WTC11 (cell line): ENCODE data around the gene ROBO1. TPM values are rescaled to one million over a fixed set of nuclear protein-coding genes. Genes with fewer than 3 reads are reported as not detected.

Experiments
- ATAC-seq: fragments of 200-7000 bp; cut with Tn5 transposase; 2 replicates; pipeline ENCODE4 v1.10.0; 2021; ENCODE audit warnings: mild to moderate bottlenecking, moderate library complexity
- CTCF ChIA-PET: fragments of 300-600 bp; sonication (Branson Sonifier 250); formaldehyde crosslinking; loops from one replicate; lab custom pipeline; 2021; ENCODE audit warnings: antibody characterized with exemption; lab: Charles Lee
- POLR2A ChIA-PET: fragments of 350-600 bp; sonication (Branson Sonifier 250); formaldehyde crosslinking; loops from one replicate; lab custom pipeline; 2021; ENCODE audit warnings: antibody characterized with exemption; lab: Charles Lee
- DNase-seq: peaks from one replicate; pipeline ENCODE4 v3.0.0; 2021; ENCODE audit warnings: low spot score
- H3K27ac Mint-ChIP-seq: 2 replicates; pipeline ENCODE4 v1.8.0; 2021; ENCODE audit warnings: mixed read lengths
- H3K27me3 Mint-ChIP-seq: 2 replicates; pipeline ENCODE4 v1.8.0; 2021; ENCODE audit warnings: low read depth, mild to moderate bottlenecking, moderate library complexity, mixed read lengths
- H3K36me3 Mint-ChIP-seq: 2 replicates; pipeline ENCODE4 v1.8.0; 2021; ENCODE audit warnings: mixed read lengths
- H3K4me1 Mint-ChIP-seq: 2 replicates; pipeline ENCODE4 v1.8.0; 2022; ENCODE audit warnings: mixed read lengths
- H3K4me3 Mint-ChIP-seq: 2 replicates; pipeline ENCODE4 v1.8.0; 2021; ENCODE audit warnings: mild to moderate bottlenecking, moderate library complexity, mixed read lengths
- H3K9me3 Mint-ChIP-seq: 2 replicates; pipeline ENCODE4 v1.8.0; 2021; ENCODE audit warnings: mixed read lengths
- ATF1 ChIP-seq: sonication (generic); formaldehyde crosslinking; IDR thresholded peaks from 2 replicates; pipeline ENCODE4 v1.8.1; 2023; ENCODE audit warnings: mild to moderate bottlenecking, moderate library complexity, missing genetic modification reagents
- CBFB ChIP-seq: sonication (generic); formaldehyde crosslinking; IDR thresholded peaks from 2 replicates; pipeline ENCODE4 v1.8.1; 2022; ENCODE audit warnings: mild to moderate bottlenecking, low read depth, missing genetic modification reagents
- FOXJ3 ChIP-seq: sonication (generic); formaldehyde crosslinking; IDR thresholded peaks from 2 replicates; pipeline ENCODE4 v1.9.0; 2021; ENCODE audit warnings: missing genetic modification reagents, mild to moderate bottlenecking, borderline replicate concordance
- FOXK1 ChIP-seq: sonication (generic); formaldehyde crosslinking; IDR thresholded peaks from 2 replicates; pipeline ENCODE4 v1.8.0; 2022; ENCODE audit warnings: mild to moderate bottlenecking, moderate library complexity, missing genetic modification reagents
- NFATC4 ChIP-seq: fragments of 250-450 bp; sonication (Bioruptor Pico); IDR thresholded peaks from 2 replicates; pipeline ENCODE4 v1.9.0; 2021; ENCODE audit warnings: mild to moderate bottlenecking
- NFYB ChIP-seq: sonication (generic); formaldehyde crosslinking; conservative IDR thresholded peaks from 2 replicates; pipeline ENCODE4 v1.8.0; 2022; ENCODE audit warnings: low read depth, missing genetic modification reagents
- PRRX2 ChIP-seq: fragments of 250-450 bp; sonication (Bioruptor Pico); IDR thresholded peaks from 2 replicates; pipeline ENCODE4 v1.8.0; 2021; ENCODE audit warnings: mild to moderate bottlenecking
- SMAD3 ChIP-seq: sonication (generic); formaldehyde crosslinking; IDR thresholded peaks from 2 replicates; pipeline ENCODE4 v1.8.0; 2022; ENCODE audit warnings: missing genetic modification reagents, mild to moderate bottlenecking, borderline replicate concordance
- USF2 ChIP-seq: sonication (generic); formaldehyde crosslinking; IDR thresholded peaks from 2 replicates; pipeline ENCODE4 v1.8.1; 2023; ENCODE audit warnings: mild to moderate bottlenecking, missing genetic modification reagents, moderate library complexity
- ZNF121 ChIP-seq: sonication (generic); formaldehyde crosslinking; IDR thresholded peaks from 2 replicates; pipeline ENCODE4 v1.8.0; 2023; ENCODE audit warnings: missing genetic modification reagents
- ZNF281 ChIP-seq: sonication (generic); formaldehyde crosslinking; IDR thresholded peaks from 2 replicates; pipeline ENCODE4 v1.8.0; 2023; ENCODE audit warnings: mild to moderate bottlenecking, missing genetic modification reagents
- total RNA-seq: library from RNA; stranded (reverse); gene quantifications from 3 replicates; pipeline ENCODE4 v1.2.3, GENCODE V29; 2021
- TF ChIP-seq, protein P1 (sequence below): fragments of 250-450 bp; sonication (Bioruptor Pico); IDR thresholded peaks from 2 replicates; pipeline ENCODE4 v1.9.0; 2021; ENCODE audit warnings: mild to moderate bottlenecking
- TF ChIP-seq, protein P2 (sequence below): sonication (generic); formaldehyde crosslinking; IDR thresholded peaks from 2 replicates; pipeline ENCODE4 v1.8.0; 2022; ENCODE audit warnings: mild to moderate bottlenecking, missing genetic modification reagents

ROBO1 gene
- total RNA-seq, 1 experiment from 2014 or later = 90.9 TPM

DNA sequence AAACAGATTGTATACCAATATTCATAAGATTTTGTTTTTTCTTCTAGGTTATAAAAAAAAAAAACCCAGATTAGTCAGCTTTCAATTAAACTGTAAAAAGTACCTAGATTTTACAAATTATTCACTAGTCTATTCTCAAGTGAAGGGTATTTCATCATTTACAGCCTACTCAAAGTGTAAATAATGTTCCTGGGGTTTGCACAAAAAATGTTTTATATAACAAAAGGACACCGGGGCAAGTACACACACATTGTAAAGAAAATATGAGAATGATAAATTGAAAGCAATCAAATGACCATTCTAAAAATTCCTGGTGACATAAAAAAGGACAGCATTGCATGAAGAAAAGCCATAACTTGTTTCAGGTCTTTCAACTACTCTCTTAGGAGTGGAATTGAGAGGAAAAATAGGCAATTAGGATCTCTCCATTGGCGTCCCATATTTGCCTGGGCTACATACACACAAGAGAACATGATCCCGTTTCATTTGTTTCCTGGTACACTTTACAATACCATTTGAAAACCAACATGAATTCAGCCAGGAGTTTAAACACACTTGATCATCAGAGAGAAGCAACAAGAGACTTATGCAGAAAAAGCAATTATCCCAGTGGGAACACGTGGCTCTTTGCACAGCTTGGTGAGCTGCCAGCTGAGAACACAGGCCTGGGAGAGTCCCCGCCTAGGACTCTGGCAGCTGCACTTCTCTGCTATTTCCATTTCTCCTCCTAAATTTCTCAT, 1039.2 kb downstream of the ROBO1 start:
- DNase-seq = no peak
- 0 out of 2 replicates have a peak, but pooled peaks have one; percentile 22 for TF ChIP-seq USF2 (CRISPR knock-in tag)
- TF ChIP-seq ZNF121 (CRISPR knock-in tag) = no peak
- TF ChIP-seq, all 79 proteins: peak for 1
- Mint-ChIP-seq H3K27me3 (no peaks in the 10 kb centered on the region), H3K36me3 (no peaks in the 10 kb centered on the region), H3K27ac (no peak overlapping the region), H3K4me3 (no peak overlapping the region), H3K9me3 (no peaks in the 10 kb centered on the region), H3K4me1 (peaks cover 65% of the 10 kb centered on the region)
- CTCF ChIA-PET = interaction anchor here (0.6 to 1.1 kb wide), 2 partner anchors 24 to 633 kb away, joined by 3 read pairs; no protein-coding TSS in a partner anchor
- peak; percentile 52 for ATAC-seq
- POLR2A ChIA-PET = no interaction called here

DNA sequence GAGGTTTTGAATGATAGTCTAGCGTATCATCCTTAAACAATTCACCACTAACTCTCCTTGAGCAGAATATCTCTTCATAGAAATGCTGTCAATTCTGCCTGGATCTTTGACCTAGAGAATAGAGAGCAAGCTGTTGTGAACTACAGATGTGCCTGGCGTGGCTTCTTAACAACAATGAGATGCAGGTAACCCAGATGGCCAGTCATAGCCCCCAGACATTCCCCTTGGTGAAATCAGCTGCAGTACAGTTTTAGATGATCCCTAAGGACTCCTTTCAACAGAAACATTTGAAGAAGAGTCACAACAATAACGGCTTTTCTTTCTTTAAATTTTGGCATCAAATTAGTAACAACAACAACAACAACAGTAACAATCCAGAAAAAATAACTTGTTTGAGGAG, 1041.3 kb downstream of the ROBO1 start:
- no peak for TF ChIP-seq FOXK1 (CRISPR knock-in tag)
- no peak for TF ChIP-seq NFYB (CRISPR knock-in tag)
- no peak for TF ChIP-seq SMAD3 (CRISPR knock-in tag)
- TF ChIP-seq CBFB (CRISPR knock-in tag) = no peak
- TF ChIP-seq, protein P1, sequence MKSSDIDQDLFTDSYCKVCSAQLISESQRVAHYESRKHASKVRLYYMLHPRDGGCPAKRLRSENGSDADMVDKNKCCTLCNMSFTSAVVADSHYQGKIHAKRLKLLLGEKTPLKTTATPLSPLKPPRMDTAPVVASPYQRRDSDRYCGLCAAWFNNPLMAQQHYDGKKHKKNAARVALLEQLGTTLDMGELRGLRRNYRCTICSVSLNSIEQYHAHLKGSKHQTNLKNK = no peak
- TF ChIP-seq NFATC4 (CRISPR knock-in tag) = no peak
- TF ChIP-seq, protein P2, sequence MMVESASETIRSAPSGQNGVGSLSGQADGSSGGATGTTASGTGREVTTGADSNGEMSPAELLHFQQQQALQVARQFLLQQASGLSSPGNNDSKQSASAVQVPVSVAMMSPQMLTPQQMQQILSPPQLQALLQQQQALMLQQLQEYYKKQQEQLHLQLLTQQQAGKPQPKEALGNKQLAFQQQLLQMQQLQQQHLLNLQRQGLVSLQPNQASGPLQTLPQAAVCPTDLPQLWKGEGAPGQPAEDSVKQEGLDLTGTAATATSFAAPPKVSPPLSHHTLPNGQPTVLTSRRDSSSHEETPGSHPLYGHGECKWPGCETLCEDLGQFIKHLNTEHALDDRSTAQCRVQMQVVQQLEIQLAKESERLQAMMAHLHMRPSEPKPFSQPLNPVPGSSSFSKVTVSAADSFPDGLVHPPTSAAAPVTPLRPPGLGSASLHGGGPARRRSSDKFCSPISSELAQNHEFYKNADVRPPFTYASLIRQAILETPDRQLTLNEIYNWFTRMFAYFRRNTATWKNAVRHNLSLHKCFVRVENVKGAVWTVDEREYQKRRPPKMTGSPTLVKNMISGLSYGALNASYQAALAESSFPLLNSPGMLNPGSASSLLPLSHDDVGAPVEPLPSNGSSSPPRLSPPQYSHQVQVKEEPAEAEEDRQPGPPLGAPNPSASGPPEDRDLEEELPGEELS (CRISPR knock-in tag) = no peak
- no peak for TF ChIP-seq ZNF281 (CRISPR knock-in tag)
- TF ChIP-seq FOXJ3 (CRISPR knock-in tag) = no peak
- TF ChIP-seq ATF1 (CRISPR knock-in tag) = no peak
- Mint-ChIP-seq H3K4me3 (no peak overlapping the region), H3K27ac (peak overlapping the region; percentile 78; the same call in 1 of the 2 replicates), H3K4me1 (peaks cover 67% of the 10 kb centered on the region), H3K9me3 (no peaks in the 10 kb centered on the region), H3K27me3 (no peaks in the 10 kb centered on the region), H3K36me3 (no peaks in the 10 kb centered on the region)
- ATAC-seq (peak; percentile 66), DNase-seq (no peak)
- ChIA-PET POLR2A (no interaction called here), CTCF (no interaction called here)

GRCh38 chr3:78725703-78726246, 1042.0 kb downstream of the ROBO1 start:
- Mint-ChIP-seq H3K4me3 (no peak overlapping the region), H3K9me3 (no peaks in the 10 kb centered on the region), H3K36me3 (peaks cover 3% of the 10 kb centered on the region; the same call in 1 of the 2 replicates), H3K27me3 (no peaks in the 10 kb centered on the region), H3K27ac (peak overlapping the region; percentile 43; the same call in 1 of the 2 replicates), H3K4me1 (peaks cover 62% of the 10 kb centered on the region)
- no peak for ATAC-seq
- ChIA-PET CTCF (no interaction called here), POLR2A (no interaction called here)
- DNase-seq = no peak
- no peak for TF ChIP-seq PRRX2 (CRISPR knock-in tag)
